ENCODE measurements around the gene IL22RA1. TPM values are rescaled to one million over a fixed set of nuclear protein-coding genes. Genes with fewer than 3 reads are reported as not detected.

The IL22RA1 gene
- total RNA-seq, 1 donor from 2014 or later, result 0.87 TPM

DNA sequence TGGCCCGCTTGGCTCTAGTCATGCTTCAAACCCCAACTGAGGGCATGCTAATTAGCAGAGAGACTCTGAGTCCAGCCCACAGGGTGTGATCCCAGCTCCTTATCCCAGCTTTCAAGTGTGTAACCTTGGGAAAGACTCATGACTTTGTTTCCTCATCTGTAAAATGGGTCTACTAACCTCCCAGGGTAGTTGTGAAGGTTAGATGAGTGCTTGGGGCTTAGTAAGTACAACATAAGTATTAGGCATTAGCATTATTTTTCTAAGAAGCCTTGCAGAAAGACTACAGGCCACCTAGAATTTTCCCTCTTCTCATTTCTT lies 33.8 kb downstream of the IL22RA1 start:
- TF ChIP-seq CTCF (IDR thresholded peaks at IDR 0.05), result no peak
- intact Hi-C loops (cut with DNase I), result no loop called here
- Histone ChIP-seq H3K4me1 (peaks cover 5% of the 10 kb centered on the region), H3K4me3 (no peak overlapping the region), H3K27ac (no peak overlapping the region), H3K36me3 (no peaks in the 10 kb centered on the region), H3K27me3 (no peaks in the 10 kb centered on the region), H3K9me3 (no peaks in the 10 kb centered on the region)
- ATAC-seq, result no peak
- no peak for DNase-seq

- no peak for ATAC-seq
- Histone ChIP-seq H3K9me3 (no peaks in the 10 kb centered on the region), H3K27ac (no peak overlapping the region), H3K36me3 (no peaks in the 10 kb centered on the region), H3K4me3 (no peak overlapping the region), H3K27me3 (no peaks in the 10 kb centered on the region), H3K4me1 (peaks cover 5% of the 10 kb centered on the region)
- no peak for TF ChIP-seq CTCF (IDR thresholded peaks at IDR 0.05)
- peak; percentile 53 for DNase-seq
- intact Hi-C loops (cut with DNase I), result no loop called here
These were observed 34.4 kb downstream of the IL22RA1 start for GRCh38 chr1:24108334-24109165.

DNA sequence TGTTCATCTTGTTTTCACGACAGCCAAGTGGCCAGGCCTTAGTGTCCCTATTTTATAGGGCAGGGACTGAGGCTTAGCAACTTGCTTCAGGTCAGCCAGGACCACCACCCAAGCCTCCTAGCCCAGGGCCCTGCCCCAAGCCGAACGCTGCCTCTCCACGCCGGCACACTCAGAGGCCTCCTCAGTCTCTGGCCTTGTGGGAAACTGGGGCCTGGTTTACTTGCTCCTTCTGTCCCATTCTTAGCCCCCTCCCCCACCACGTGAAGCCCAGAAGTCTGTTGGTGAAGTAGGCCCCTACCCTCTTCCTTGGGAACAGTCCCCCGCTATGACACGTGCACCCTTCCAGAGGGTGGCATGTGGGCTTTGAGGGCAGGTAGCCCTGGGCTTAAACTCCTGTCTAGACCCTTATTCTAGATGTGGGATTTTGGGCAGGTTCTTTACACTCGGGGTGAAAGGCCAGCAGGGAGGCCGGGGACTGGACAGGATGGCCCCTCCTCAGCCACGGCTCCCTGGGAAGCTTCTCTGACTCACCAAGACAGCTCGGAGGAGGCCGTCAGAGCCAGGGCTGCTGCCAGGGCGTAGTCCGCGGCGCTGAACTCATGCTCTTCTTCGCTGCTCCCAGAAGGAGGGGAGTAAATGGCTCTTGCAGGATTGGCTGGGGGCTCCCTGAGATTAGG lies 35.3 kb downstream of the IL22RA1 start:
- DNase-seq, result no peak
- Histone ChIP-seq H3K36me3 (no peaks in the 10 kb centered on the region), H3K27ac (no peak overlapping the region), H3K27me3 (no peaks in the 10 kb centered on the region), H3K9me3 (no peaks in the 10 kb centered on the region), H3K4me3 (no peak overlapping the region), H3K4me1 (peaks cover 5% of the 10 kb centered on the region)
- no peak for ATAC-seq
- TF ChIP-seq CTCF (IDR thresholded peaks at IDR 0.05), result no peak
- intact Hi-C loops (cut with DNase I), result no loop called here

GRCh38 chr1:24105368-24106160 lies 37.4 kb downstream of the IL22RA1 start:
- no peak overlapping the region for H3K4me3 ChIP-seq
- H3K27me3 ChIP-seq, result no peaks in the 10 kb centered on the region
- ATAC-seq, result no peak
- no peaks in the 10 kb centered on the region for H3K4me1 ChIP-seq
- no peak for TF ChIP-seq CTCF (IDR thresholded peaks at IDR 0.05)
- H3K27ac ChIP-seq, result no peak overlapping the region
- H3K36me3 ChIP-seq, result no peaks in the 10 kb centered on the region
- no peaks in the 10 kb centered on the region for H3K9me3 ChIP-seq
- DNase-seq, result no peak
- intact Hi-C loops (cut with DNase I), result no loop called here

DNA sequence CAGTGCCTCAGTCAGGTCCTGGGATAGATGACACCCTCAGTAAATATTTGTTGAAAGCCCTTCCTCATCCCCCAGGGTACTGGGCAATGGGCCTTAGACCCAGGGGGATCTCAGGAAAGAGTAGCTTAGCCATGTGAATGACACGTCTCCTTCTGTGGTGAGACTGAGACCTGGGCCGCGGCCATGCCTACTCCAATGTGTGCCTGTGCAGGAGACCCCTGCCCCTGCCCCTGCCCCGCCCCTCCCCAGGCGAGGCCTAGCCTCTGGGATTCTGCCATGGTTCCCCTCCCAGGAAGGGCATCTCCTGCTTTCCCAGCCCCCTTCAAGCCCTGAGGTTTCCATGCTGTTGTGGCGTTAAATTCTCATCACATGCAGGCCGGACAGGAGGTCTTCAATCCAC lies 38.1 kb downstream of the IL22RA1 start:
- Histone ChIP-seq H3K36me3 (no peaks in the 10 kb centered on the region), H3K4me3 (no peak overlapping the region), H3K4me1 (no peaks in the 10 kb centered on the region), H3K9me3 (no peaks in the 10 kb centered on the region), H3K27me3 (no peaks in the 10 kb centered on the region), H3K27ac (no peak overlapping the region)
- intact Hi-C loops (cut with DNase I), result no loop called here
- TF ChIP-seq CTCF (IDR thresholded peaks at IDR 0.05), result no peak
- DNase-seq (no peak), ATAC-seq (no peak)

Data from upper lobe of right lung (tissue), 1 donor.